GM19455 (cell line): ENCODE measurements around the gene OSBP2.

Experiments used
- ATAC-seq: cut with Tn5 transposase; IDR thresholded peaks from one replicate; pipeline ENCODE4 v1.9.1; 2021; ENCODE audit not compliant: unreplicated experiment

The OSBP2 gene

DNA sequence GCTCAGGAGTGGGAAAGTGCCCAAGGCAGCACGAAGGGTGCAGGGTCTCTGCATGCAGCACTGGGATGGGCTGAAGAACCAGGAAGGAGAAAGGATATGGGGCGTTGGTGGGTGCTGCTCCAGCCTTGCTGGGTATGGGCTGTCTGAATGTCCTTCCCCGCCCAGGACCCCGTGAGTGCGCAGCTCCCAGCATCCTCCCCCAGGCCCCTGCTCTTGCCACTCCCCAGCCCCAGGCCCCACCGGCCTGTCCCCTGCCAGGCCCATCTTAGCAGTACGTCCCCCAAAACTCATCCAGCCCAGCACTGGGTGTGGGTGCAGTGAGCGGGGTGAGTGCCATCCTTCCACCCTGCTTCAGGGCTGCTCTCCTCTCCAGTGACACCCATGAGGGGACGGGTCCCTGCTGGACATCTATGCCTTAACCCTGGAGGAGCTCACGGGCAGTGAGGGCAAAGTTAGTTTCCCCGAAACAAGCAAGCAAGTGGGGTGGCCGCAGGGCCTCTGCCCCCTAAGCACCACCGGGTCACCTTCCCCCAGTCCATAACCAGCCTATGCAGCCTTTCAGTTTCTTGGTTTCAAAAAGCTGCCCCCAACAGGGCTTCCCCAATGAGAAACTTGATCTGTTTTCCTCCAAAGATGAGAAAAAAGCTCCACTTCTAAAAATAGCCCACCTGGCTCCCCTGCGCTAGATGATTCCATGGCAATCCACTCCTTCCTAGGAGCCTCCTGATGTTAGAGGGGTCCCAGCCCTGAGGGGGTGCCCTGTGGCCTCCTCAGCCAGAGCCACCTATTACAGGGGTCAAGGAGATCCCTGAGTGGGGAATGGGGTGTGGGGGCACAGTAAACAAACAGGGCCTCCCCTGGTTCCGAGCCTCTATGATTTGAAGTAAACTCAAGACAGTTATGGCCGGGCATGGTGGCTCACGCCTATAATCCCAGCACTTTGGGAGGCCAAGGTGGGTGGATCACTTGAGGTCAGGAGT is 170.1 kb downstream of the OSBP2 start:
- no peak for ATAC-seq

DNA sequence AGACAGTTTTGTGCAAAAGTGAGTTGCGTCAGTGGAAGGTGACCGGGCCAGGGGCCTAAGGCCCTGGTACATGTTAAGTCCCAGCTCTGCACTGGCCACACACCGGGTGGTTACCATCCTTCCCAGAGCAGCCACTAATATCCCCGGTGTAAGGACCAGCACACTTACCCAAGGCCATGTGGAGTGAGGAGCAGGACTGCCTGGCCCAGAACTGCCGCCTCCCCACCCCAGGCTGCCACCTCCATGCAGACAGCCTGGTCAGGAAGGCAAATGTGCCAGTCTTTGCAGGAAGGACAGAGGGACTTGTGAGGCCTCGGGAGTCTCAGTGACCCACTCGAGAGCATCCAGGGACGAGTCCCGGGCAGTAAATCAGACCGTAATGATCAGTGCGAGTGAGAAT is 171.0 kb downstream of the OSBP2 start:
- no peak for ATAC-seq

- ATAC-seq = no peak
Measured at GRCh38 chr22:30866216-30866615, 171.5 kb downstream of the OSBP2 start.

- no peak for ATAC-seq
Measured at GRCh38 chr22:30866811-30867271, 172.2 kb downstream of the OSBP2 start.

GRCh38 chr22:30867746-30868662 is 173.3 kb downstream of the OSBP2 start:
- no peak for ATAC-seq

DNA sequence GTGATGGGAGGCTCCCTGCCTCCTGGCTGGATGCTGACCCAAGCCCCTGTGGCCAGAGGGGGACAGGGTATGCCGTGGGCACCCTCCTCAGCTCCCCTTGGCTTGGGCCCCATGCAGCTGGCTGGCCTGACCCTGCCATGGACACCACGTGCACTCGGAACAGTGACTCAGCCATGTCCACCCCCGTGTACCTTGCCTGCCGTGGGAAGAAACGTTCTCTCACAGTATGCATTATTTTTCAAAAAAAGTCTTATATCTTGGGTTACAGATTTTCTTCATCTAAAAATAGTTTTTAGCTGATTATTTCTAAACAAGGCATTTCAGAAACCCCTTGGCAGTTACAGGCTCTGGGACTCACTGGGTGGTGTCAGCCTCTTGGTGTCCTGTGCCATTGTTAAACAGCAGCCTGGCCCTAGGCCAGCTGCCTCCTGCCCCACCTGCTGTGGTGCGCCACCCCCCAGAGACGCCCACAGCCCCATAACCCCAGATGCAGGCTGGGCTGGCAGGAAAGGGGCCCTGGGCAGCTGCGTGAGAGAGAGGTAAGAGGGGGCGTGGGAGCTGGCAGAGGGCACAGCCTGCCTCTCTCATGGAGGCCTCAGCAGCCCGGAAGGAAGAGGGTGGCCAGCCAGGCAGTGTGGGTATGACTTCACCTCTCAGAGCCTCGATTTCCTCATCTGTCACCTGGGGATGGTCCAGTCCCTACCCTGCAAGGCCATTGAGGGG is 174.2 kb downstream of the OSBP2 start:
- no peak for ATAC-seq

- ATAC-seq = no peak
Measured at GRCh38 chr22:30869667-30870395, 175.2 kb downstream of the OSBP2 start.

DNA sequence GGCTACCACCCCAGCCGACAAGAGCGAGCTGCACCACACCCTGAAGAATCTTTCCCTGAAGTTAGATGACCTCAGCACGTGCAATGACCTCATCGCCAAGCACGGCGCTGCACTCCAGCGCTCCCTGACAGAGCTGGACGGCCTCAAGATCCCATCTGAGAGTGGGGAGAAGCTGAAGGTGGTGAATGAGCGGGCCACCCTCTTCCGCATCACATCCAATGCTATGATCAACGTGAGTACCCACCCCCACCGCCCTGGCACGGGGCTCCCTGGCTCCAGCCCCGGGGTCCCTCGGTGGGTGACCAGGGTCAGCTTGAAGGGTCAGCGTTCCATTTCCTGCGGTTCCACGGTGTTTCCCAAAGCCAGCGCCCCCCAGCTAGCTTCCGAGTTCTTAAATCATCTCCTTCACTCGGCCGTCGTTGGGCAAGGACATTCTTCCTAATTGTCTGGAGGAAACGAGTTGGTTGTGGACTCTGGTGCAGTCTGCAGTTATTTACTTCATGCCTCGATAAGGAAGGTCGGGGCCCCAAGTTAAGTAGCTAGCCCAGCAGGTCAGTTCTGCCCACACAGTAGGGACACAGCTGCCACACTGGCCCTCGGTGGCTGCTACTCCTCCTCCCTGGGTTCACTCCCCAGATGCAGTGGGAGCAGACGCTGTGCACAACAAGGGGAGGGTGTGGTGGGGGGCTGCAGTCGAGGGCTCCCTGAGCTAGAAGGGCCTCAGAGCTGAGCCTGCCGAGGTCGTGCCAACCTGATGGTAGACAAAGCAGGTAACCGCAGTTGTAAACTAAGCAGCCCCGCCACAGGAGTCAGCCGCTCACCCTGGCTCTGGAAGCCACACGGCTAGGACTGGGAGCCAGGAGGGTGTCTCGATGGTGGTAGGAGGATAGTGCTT is 176.0 kb downstream of the OSBP2 start:
- no peak for ATAC-seq

DNA sequence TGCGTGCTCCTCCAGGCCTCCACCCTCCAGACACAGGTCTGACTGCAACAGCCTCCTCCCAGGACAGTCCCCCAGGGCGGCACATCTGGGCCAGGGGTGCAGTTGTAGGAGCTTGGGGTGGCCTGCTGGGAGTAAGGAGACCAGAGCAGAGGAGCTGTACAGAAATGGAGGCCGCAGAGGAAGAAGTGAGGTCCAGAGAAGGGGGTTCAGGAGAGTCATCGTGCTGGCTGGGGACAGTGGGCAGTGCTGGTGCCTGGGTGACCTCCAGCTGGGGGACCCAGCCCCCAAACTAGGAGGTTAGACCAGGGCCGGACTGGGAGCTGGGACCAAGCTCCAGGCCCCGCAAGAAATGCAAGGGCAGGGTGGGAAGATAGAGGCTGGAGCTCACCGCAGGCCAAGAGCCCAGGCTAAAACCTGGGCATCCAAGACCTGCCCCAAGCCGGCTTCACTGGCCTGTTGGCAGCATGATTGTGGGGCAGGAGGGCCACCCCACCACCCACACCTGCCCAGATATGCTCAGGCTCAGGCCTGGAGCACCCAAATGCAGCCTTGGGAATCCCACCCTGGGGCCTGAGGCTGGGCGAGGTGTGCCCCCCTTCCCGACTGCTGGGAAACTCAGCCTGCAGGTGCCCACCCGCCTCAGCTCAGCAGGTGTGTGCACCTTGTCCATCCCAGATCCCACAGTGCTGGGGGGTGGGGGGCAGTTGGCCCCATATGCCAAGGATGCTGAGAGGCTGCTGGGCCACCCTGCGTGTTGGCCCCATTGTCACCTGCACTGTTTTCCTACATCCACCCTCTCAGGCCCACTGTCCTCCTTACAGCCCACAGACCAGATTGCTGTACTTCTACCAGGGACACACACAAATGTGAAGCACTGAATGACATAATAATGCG is 177.0 kb downstream of the OSBP2 start:
- ATAC-seq = no peak

- ATAC-seq = no peak
Measured at GRCh38 chr22:30872285-30873041, 177.8 kb downstream of the OSBP2 start.

DNA sequence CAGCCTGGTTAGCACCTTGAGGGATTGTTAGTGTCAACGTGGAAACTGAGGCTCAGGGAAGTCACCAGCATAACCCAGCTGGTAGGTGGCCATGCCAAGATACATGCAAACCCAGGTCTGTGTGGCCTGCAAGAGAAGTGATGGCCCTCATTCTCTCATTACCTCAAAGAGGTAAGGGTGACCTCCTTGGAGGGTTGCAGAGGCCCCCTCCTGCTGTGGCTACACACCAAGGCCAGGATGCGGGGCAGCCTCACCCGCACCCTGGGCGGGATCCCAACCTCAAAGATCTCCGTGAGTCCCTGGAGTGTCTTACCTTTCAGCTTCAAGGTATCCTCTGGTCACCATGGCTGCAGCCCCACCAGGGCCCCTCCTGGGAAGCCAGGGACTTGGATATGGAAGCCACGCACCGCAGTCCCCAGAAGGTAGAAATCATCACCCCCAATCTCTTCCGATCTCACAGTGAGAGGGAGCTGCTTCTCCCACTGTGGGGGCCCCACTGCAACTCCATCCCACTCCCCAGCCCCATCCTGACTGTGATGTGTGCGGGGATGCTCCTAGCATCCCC is 178.5 kb downstream of the OSBP2 start:
- ATAC-seq = no peak

DNA sequence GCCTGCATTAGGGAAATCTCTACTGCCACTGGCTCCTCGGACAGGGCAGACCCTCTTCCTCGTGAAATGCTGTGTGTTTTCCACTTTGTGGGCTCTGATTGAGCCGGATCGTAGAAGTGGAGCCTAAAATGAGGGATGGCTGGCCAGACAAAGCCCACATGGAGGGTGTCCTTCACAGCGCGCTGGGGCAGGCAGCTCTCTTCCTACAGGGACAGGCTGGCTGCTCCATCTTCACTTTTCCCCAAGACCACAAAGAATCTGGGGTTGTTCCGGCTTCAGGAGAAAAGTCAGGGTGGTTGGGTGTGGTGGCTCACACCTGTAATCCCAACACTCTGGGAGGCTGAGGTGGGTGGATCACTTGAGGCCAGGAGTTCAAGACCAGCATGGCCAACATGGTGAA is 179.0 kb downstream of the OSBP2 start:
- no peak for ATAC-seq

DNA sequence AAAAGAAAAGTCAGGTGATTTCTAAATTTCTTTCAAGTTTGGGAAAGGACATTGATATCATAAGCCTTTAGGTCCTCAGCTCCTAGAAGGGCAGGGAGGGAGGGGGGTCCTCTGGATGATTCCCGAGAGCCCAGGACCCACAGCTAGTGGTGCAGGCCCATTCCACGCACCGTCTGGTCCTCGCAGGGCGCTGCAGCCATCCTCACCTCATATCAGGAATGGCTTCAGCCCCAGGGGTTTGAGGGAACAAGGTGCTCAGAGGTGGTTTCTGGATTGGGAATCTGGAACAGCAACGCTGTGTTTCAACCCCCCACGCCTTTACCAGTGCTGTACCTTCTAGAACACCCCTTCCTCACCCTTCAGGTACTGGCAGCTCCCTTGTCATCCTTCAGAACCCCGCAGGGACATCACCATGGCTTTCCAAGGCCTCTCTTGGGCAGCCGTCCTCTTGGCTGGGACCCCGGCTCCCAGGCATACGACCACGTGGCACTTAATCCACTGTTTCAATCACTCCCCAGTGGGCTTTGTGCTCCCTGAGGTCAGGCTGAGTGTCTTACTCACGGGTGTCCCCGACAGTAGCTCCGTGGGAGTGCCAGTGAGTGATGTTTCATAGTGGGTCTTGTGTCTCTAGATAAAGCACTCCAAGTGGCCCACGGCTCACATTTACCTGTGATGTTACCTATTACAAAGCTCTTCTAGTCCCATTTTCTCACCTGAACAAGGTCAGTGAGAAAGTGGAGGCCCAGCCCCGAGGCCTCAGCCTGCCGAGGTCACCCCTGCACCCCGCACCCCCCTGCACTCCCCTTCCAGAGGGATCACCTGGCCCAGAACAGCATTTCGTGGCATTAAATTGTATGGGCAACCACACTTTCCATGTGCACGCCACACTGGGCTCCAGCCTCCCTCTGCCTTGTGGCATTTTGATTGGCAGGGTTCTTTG is 180.0 kb downstream of the OSBP2 start:
- ATAC-seq = no peak

DNA sequence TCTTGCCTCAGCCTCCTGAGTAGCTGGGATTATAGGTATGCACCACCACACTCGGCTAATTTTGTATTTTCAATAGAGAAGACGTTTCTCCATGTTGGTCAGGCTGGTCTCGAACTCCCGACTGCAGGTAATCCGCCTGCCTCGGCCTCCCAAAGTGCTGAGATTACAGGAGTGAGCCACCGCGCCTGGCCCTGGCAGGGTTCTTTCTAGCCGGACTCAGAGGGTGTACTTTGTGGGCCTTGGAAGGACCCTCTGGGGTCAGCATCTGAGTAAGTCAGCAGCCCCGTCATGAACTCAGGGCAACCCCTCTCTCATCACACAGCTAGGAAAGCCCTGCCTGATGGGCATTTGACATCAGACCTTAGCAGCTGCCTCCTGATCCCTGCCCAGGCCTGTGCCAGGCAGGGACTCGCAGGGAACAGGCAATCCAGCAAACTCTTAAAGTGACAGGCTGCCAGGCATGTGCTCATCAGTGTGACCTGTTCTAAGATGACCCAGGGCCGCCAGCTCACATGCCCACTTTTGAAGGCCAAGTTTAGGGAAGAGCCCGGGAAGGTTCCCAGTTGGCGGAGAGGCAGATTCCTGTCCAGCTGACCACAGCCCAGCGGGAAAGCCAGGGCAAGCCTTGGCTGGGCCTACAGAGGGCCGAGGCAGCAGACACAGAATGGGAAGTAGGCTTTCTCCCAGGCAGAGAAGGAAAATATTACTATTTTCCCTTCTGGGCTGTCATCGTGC is 181.0 kb downstream of the OSBP2 start:
- ATAC-seq = no peak

DNA sequence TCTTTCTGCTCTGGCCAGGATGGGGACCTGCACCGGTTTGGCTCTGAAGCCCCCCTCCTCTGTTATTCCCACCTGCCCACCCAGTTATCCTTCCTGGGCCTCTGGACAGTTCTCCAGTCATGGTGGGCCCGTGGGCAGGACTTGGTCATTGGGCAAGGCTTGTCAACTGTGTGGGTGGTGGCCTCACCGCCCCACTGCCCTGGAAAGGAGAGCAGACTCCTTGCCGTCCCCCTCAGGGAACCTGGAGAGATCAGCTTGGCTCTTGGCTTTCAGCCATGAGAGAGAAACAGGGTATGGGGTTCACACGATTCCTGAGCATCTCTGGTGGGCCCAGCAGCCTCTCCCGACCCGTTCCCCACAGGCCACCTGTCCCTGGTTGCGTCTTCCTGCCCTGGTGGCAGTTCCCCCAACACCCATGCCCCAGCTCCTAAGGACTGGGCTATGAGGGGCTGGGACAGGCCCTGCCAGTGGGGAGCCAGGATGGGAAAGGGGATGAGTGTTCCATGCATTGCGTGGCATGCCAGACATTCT is 181.6 kb downstream of the OSBP2 start:
- ATAC-seq = no peak
